Transverse colon (tissue), 4 donors: Measurements from ENCODE around the gene CWC27. TPM values are rescaled to one million over a fixed set of nuclear protein-coding genes. Genes with fewer than 3 reads are reported as not detected.

Source experiments
- DNase-seq: peaks from one replicate; pipeline ENCODE4 v3.0.0-alpha.2; 2019
- H3K27ac ChIP-seq, 4 donors: fragments of 200-600 bp; sonication (generic); 2 replicates each; pipeline ENCODE4 v1.5.1; 2016 to 2018; ENCODE audit warnings: inconsistent platforms in 4 of 4
- H3K27me3 ChIP-seq: fragments of 200-600 bp; sonication (generic); 2 replicates; pipeline ENCODE4 v1.5.1; 2017; ENCODE audit warnings: inconsistent platforms
- H3K36me3 ChIP-seq, 4 donors: fragments of 200-600 bp; sonication (generic); 2 replicates each; pipeline ENCODE4 v1.5.1; 2017 to 2019; ENCODE audit warnings: inconsistent platforms in 4 of 4
- H3K4me1 ChIP-seq, 4 donors: fragments of 200-600 bp; sonication (generic); 2 replicates each; pipeline ENCODE4 v1.5.1; 2017 to 2020; ENCODE audit warnings: inconsistent platforms in 4 of 4
- H3K4me3 ChIP-seq, 4 donors: fragments of 200-600 bp; sonication (generic); 1 replicate in 1 of 4; 2 replicates in 3 of 4; pipeline versions ENCODE4 v1.5.1 to v1.6.1; 2017 to 2019; ENCODE audit warnings: inconsistent platforms in 4 of 4
- H3K9me3 ChIP-seq, 2 donors: fragments of 200-600 bp; sonication (generic); 2 replicates each; pipeline ENCODE4 v1.5.1; 2017 to 2019; ENCODE audit warnings: inconsistent platforms in 2 of 2
- EP300 ChIP-seq: sonication (generic); formaldehyde crosslinking; IDR thresholded peaks from one replicate; pipeline ENCODE4 v1.6.1; 2017; ENCODE audit warnings: antibody characterized with exemption, low read depth
- POLR2A ChIP-seq: fragments of 450-650 bp; IDR thresholded peaks from one replicate; pipeline ENCODE4 v1.6.1; 2016; ENCODE audit warnings: antibody characterized with exemption, mild to moderate bottlenecking, moderate library complexity
- POLR2AphosphoS5 ChIP-seq, 3 donors: sonication (generic); formaldehyde crosslinking; IDR thresholded peaks; one replicate each; pipeline ENCODE4 v1.6.1; 2016; ENCODE audit warnings: antibody characterized with exemption in 3 of 3
- WGBS, 2 donors: methylation state at CpG; one replicate each; pipeline ENCODE4 v1.1.5; 2018; ENCODE audit warnings: low coverage in 1 of 2; 5-methylcytosine and 5-hydroxymethylcytosine counted together
- in situ Hi-C, 4 donors: fragments of 200-750 bp; cut with MboI; loops; one replicate each; pipeline versions ENCODE4 v1.15.0 to v1.15.1; 2017; ENCODE audit warnings: low sequenced_read_pairs in 3 of 4, low pct_ligation_motif_present in 1 of 4, low pct_unique_long_range_greater_than_20kb in 1 of 4
- intact Hi-C: fragments of 100-400 bp; cut with DNase I; formaldehyde crosslinking; loops from one replicate; pipeline ENCODE4 v1.15.1; 2023; ENCODE audit warnings: low total_unique reads
- total RNA-seq, 4 donors: library from RNA; depleted of rRNA; stranded (reverse); fragments of >200 nt; gene quantifications; one replicate each; pipeline ENCODE4 v1.1.0, GENCODE V29; 2016
- TF ChIP-seq, protein P1 (sequence below), 5 experiments: fragments of 200-600 bp in 3 of 5; fragments of 450-650 bp in 2 of 5; sonication (generic) in 3 of 5; IDR thresholded peaks; 1 replicate in 2 of 5; 2 replicates in 3 of 5; pipeline ENCODE4 v1.5.1; 2016 to 2017; ENCODE audit warnings: antibody characterized with exemption in 5 of 5, inconsistent platforms in 3 of 5, mild to moderate bottlenecking in 2 of 5, moderate library complexity in 1 of 5

CWC27 gene
- total RNA-seq, 4 donors from 2014 or later, result 9.6 to 36.2 (median 15.6) TPM; not detected in 1

DNA sequence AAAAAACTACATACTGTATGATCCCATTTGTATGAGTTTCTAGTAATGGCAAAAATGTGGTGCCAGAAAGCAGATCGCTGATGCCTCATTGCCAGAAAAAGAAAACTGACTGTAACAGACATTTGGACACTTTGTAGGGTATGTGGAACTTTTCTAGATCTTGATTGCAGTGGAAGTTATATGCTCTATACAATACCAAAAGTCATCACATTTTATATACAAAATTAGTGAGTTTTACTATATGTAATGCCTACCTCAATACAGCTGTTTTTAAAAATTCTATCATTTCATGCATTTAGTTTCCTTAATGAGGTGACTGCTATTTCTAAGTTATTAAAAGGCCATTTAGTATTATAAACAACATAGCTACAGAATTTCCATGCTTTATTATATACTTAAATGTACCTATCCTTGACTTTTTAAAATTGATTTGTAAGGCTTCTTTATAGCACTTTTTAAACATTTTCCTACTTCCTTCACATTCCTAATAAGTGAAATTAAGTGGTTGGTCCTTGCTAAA, 199.9 kb downstream of the CWC27 start:
- Histone ChIP-seq H3K36me3 (peaks cover 0 to 4% (median 0%) of the 10 kb centered on the region in 4 donors), H3K4me3 (no peak overlapping the region), H3K4me1 (peaks cover 0 to 4% (median 0%) of the 10 kb centered on the region in 4 donors), H3K27me3 (no peaks in the 10 kb centered on the region), H3K9me3 (peaks cover 0 to 5% of the 10 kb centered on the region in 2 donors), H3K27ac (no peak overlapping the region)
- in situ Hi-C loops (loop anchor here in 2 of 4 donors (25.0 kb wide), 1 partner anchor 519 kb away; the partner anchor contains the start of gene ADAMTS6 (in 2 of the 2)), intact Hi-C loops (no loop called here)
- TF ChIP-seq, protein P1, sequence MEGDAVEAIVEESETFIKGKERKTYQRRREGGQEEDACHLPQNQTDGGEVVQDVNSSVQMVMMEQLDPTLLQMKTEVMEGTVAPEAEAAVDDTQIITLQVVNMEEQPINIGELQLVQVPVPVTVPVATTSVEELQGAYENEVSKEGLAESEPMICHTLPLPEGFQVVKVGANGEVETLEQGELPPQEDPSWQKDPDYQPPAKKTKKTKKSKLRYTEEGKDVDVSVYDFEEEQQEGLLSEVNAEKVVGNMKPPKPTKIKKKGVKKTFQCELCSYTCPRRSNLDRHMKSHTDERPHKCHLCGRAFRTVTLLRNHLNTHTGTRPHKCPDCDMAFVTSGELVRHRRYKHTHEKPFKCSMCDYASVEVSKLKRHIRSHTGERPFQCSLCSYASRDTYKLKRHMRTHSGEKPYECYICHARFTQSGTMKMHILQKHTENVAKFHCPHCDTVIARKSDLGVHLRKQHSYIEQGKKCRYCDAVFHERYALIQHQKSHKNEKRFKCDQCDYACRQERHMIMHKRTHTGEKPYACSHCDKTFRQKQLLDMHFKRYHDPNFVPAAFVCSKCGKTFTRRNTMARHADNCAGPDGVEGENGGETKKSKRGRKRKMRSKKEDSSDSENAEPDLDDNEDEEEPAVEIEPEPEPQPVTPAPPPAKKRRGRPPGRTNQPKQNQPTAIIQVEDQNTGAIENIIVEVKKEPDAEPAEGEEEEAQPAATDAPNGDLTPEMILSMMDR (IDR thresholded peaks at IDR 0.05), result no peak
- TF ChIP-seq EP300, result no peak
- no peak for TF ChIP-seq POLR2AphosphoS5 (IDR thresholded peaks at IDR 0.05)
- TF ChIP-seq POLR2A, result no peak
- 100% methylated on average over 1 of the region's 1 CpG for WGBS, 2 donors
- no peak for DNase-seq

DNA sequence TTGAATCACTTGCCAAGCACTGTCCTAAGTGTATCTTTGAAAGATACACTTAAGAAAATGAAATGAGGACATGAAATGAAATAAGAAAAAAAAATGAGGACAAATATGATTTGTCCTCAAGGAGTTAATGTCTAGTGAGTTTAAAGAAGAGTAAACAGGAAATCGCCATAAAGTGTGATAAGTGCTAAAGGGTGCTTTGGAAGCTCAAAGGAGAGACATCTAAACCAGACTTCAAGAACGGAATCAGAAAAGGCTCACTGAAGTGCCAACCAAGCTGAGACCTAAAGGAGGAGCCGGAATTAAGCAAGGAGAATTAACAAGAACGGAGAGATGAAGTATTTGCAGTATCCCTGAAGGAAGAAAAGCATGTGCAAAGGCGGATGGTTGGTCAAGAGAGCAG, 200.8 kb downstream of the CWC27 start:
- Histone ChIP-seq H3K4me3 (no peak overlapping the region), H3K27ac (no peak overlapping the region), H3K36me3 (peaks cover 0 to 4% (median 0%) of the 10 kb centered on the region in 4 donors), H3K9me3 (no peaks in the 10 kb centered on the region), H3K4me1 (peaks cover 0 to 4% (median 0%) of the 10 kb centered on the region in 4 donors), H3K27me3 (no peaks in the 10 kb centered on the region)
- no peak for TF ChIP-seq POLR2A
- no peak for TF ChIP-seq POLR2AphosphoS5 (IDR thresholded peaks at IDR 0.05)
- TF ChIP-seq EP300, result no peak
- TF ChIP-seq, protein P1 (IDR thresholded peaks at IDR 0.05), result no peak
- WGBS, 2 donors, result 47 to 51% methylated on average over 5 of the region's 5 CpGs
- in situ Hi-C loops, result loop anchor here in 2 of 4 donors (25.0 kb wide), 1 partner anchor 518 kb away; the partner anchor contains the start of gene ADAMTS6 (in 2 of the 2)
- no peak for DNase-seq
- intact Hi-C loops, result no loop called here

DNA sequence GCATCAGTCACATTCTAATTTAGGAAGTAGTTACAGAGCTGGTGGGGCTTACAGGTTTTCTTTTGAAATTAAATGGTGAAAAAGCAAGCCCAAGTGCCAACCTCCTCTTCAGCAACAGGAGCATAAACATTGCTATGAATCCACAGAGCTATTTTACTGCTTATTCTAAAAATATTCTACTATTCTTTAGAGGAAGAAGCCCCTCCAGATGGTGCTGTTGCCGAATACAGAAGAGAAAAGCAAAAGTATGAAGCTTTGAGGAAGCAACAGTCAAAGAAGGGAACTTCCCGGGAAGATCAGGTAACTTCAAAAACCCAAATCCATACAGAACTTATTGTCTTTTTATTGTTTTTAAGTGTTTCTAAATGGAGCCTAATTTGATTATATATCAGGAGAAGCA, 202.8 kb downstream of the CWC27 start:
- Histone ChIP-seq H3K27me3 (no peaks in the 10 kb centered on the region), H3K27ac (no peak overlapping the region), H3K36me3 (peaks cover 0 to 4% (median 0%) of the 10 kb centered on the region in 4 donors), H3K9me3 (no peaks in the 10 kb centered on the region), H3K4me3 (no peak overlapping the region), H3K4me1 (peaks cover 0 to 4% (median 0%) of the 10 kb centered on the region in 4 donors)
- no peak for TF ChIP-seq POLR2A
- TF ChIP-seq POLR2AphosphoS5 (IDR thresholded peaks at IDR 0.05), result no peak
- no peak for TF ChIP-seq EP300
- TF ChIP-seq, protein P1 (IDR thresholded peaks at IDR 0.05), result no peak
- WGBS, 2 donors, result 72 to 81% methylated on average over 2 of the region's 2 CpGs
- intact Hi-C loops, result no loop called here
- in situ Hi-C loops, result loop anchor here in 2 of 4 donors (25.0 kb wide), 1 partner anchor 516 kb away; the partner anchor contains the start of gene ADAMTS6 (in 2 of the 2)
- DNase-seq, result no peak

DNA sequence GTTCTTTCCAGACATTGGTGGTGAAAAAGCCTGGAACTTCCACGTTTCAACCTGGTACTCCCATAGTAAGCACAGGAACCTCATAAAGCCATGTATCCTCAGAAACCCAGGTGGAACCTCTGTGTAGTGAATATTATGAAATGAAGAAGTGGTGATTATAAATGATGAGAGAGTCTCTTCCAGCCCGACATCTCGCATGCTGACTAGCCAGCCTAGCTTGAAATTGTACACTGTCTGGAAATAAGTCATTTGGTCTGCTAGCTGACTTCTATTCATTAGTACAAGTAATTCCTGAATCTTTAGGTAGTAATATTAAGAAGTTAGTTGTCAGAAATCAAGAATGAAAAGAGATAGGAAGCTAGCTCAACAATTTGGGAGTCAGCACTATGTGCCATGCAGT, 203.3 kb downstream of the CWC27 start:
- WGBS, 2 donors, result 93 to 95% methylated on average over 3 of the region's 3 CpGs

More for the DNA sequence above, 203.3 kb downstream of the CWC27 start:
- DNase-seq, result no peak
- H3K27me3 ChIP-seq, result no peaks in the 10 kb centered on the region
- H3K4me1 ChIP-seq, result peaks cover 0 to 4% (median 0%) of the 10 kb centered on the region in 4 donors
- TF ChIP-seq POLR2A (no peak), POLR2AphosphoS5 (IDR thresholded peaks at IDR 0.05) (no peak), EP300 (no peak)
- TF ChIP-seq, protein P1 (IDR thresholded peaks at IDR 0.05), result no peak
- no peaks in the 10 kb centered on the region for H3K9me3 ChIP-seq
- peaks cover 0 to 4% (median 0%) of the 10 kb centered on the region in 4 donors for H3K36me3 ChIP-seq
- no peak overlapping the region for H3K27ac ChIP-seq
- intact Hi-C loops (no loop called here), in situ Hi-C loops (loop anchor here in 2 of 4 donors (25.0 kb wide), 1 partner anchor 515 kb away; the partner anchor contains the start of gene ADAMTS6 (in 2 of the 2))
- H3K4me3 ChIP-seq, result no peak overlapping the region
